IMR-90 (cell line): ENCODE data around the gene FAM161A. TPM values are rescaled to one million over a fixed set of nuclear protein-coding genes. Genes with fewer than 3 reads are reported as not detected.
A peak's percentile ranks its signal among the peaks of the same experiment; 100 is the strongest.

Experiments used
- ATAC-seq: fragments of 200-7000 bp; cut with Tn5 transposase; 2 replicates; pipeline ENCODE4 v1.9.1; 2020; ENCODE audit warnings: low read depth, mild to moderate bottlenecking, moderate library complexity
- BruUV-seq: library from RNA; stranded (reverse); fragments of 400-500 nt; replicated peaks from 2 replicates; lab custom pipeline; 2021; lab: Mats Ljungman, UMichigan
- CTCF ChIA-PET: fragments of 300-600 bp; formaldehyde crosslinking; extraction: SDS; loops from one replicate; lab custom pipeline; 2021; ENCODE audit warnings: antibody characterized with exemption; lab: Yijun Ruan, JAX
- POLR2A ChIA-PET: fragments of 300-600 bp; sonication (Branson Sonifier 250); formaldehyde crosslinking; loops from one replicate; lab custom pipeline; 2022; ENCODE audit warnings: antibody characterized with exemption; ENCODE audit not compliant: unreplicated experiment; lab: Charles Lee
- DNase-seq: peaks from one replicate; pipeline ENCODE4 v3.0.0; 2013
- H2AFZ ChIP-seq: replicated peaks from 2 replicates; pipeline ENCODE3; 2013; ENCODE audit warnings: low read length, mild to moderate bottlenecking; ENCODE audit not compliant: poor library complexity
- H2AK5ac ChIP-seq: 2 replicates; pipeline ENCODE4 v1.6.1; 2013; ENCODE audit warnings: low read depth, low read length, inconsistent platforms
- H2AK9ac ChIP-seq: replicated peaks from 2 replicates; pipeline ENCODE3; 2013; ENCODE audit warnings: mild to moderate bottlenecking, low read depth, low read length, moderate library complexity; ENCODE audit not compliant: poor library complexity
- H2BK120ac ChIP-seq: 2 replicates; pipeline ENCODE4 v1.6.1; 2013; ENCODE audit warnings: low read depth, low read length, inconsistent platforms
- H2BK15ac ChIP-seq: 3 replicates; pipeline ENCODE4 v1.6.1; 2013; ENCODE audit warnings: low read depth, low read length, inconsistent platforms
- H2BK20ac ChIP-seq: 2 replicates; pipeline ENCODE4 v1.6.1; 2013; ENCODE audit warnings: low read depth, mild to moderate bottlenecking, inconsistent platforms, low read length, moderate library complexity
- H2BK5ac ChIP-seq: 2 replicates; pipeline ENCODE4 v1.6.1; 2013; ENCODE audit warnings: mild to moderate bottlenecking, low read depth, low read length, inconsistent platforms; ENCODE audit not compliant: poor library complexity, severe bottlenecking
- H3K14ac ChIP-seq: replicated peaks from 2 replicates; pipeline ENCODE4 v1.6.1; 2013; ENCODE audit warnings: low read depth, low read length, inconsistent platforms
- H3K18ac ChIP-seq: 2 replicates; pipeline ENCODE4 v1.6.1; 2013; ENCODE audit warnings: low read depth, low read length, control low read depth
- H3K23ac ChIP-seq: 2 replicates; pipeline ENCODE4 v1.6.1; 2013; ENCODE audit warnings: low read depth, low read length, inconsistent platforms
- H3K27ac ChIP-seq: 2 replicates; pipeline ENCODE4 v1.5.1; 2013; ENCODE audit warnings: mild to moderate bottlenecking, control low read depth, low read length; ENCODE audit not compliant: insufficient read depth
- H3K27me3 ChIP-seq: 2 replicates; pipeline ENCODE4 v1.6.1; 2013; ENCODE audit warnings: low read length; ENCODE audit not compliant: control insufficient read depth, insufficient read depth
- H3K36me3 ChIP-seq: 2 replicates; pipeline ENCODE4 v1.6.1; 2013; ENCODE audit warnings: low read length, mixed read lengths; ENCODE audit not compliant: control insufficient read depth, insufficient read depth
- H3K4ac ChIP-seq: 2 replicates; pipeline ENCODE4 v1.6.1; 2013; ENCODE audit warnings: low read depth, low read length, inconsistent platforms
- H3K4me1 ChIP-seq: 2 replicates; pipeline ENCODE4 v1.6.1; 2013; ENCODE audit warnings: low read length, mixed read lengths; ENCODE audit not compliant: control insufficient read depth, insufficient read depth
- H3K4me2 ChIP-seq: 2 replicates; pipeline ENCODE4 v1.6.1; 2013; ENCODE audit warnings: low read depth, mild to moderate bottlenecking, control low read depth, low read length, moderate library complexity
- H3K4me3 ChIP-seq: 2 replicates; pipeline ENCODE4 v1.5.1; 2013; ENCODE audit warnings: low read depth, mild to moderate bottlenecking, control low read depth, low read length, moderate library complexity; ENCODE audit not compliant: insufficient read depth
- H3K56ac ChIP-seq: 2 replicates; pipeline ENCODE4 v1.6.1; 2013; ENCODE audit warnings: low read length, inconsistent platforms; ENCODE audit not compliant: insufficient read depth; ENCODE audit errors: extremely low read depth
- H3K79me1 ChIP-seq, 2 experiments: 2 replicates each; pipeline ENCODE4 v1.6.1; 2013; ENCODE audit warnings: low read length in 2 of 2, inconsistent platforms in 1 of 2, low read depth in 1 of 2
- H3K9ac ChIP-seq: 2 replicates; pipeline ENCODE4 v1.6.1; 2013; ENCODE audit warnings: low read depth, low read length, control low read depth
- H3K9me1 ChIP-seq: 2 replicates; pipeline ENCODE4 v1.6.1; 2013; ENCODE audit warnings: low read length, inconsistent platforms; ENCODE audit not compliant: insufficient read depth
- H3K9me3 ChIP-seq: 2 replicates; pipeline ENCODE4 v1.6.1; 2013; ENCODE audit warnings: low read length; ENCODE audit not compliant: control insufficient read depth, insufficient read depth
- H4K20me1 ChIP-seq: 2 replicates; pipeline ENCODE4 v1.6.1; 2013; ENCODE audit warnings: low read length, inconsistent platforms; ENCODE audit not compliant: insufficient read depth
- H4K5ac ChIP-seq: 2 replicates; pipeline ENCODE4 v1.6.1; 2013; ENCODE audit warnings: mild to moderate bottlenecking, low read depth, low read length, control low read depth
- H4K8ac ChIP-seq, 2 experiments: 2 replicates each; pipeline ENCODE4 v1.6.1; 2013; ENCODE audit warnings: low read depth in 2 of 2, low read length in 2 of 2, control low read depth in 1 of 2, inconsistent platforms in 1 of 2
- H4K91ac ChIP-seq: 2 replicates; pipeline ENCODE4 v1.6.1; 2013; ENCODE audit warnings: low read depth, low read length, inconsistent platforms; ENCODE audit not compliant: insufficient read depth
- MAZ ChIP-seq: IDR thresholded peaks from 2 replicates; pipeline ENCODE4 v1.6.1; 2012; ENCODE audit warnings: low read depth, mild to moderate bottlenecking, low read length, improper control_type of control experiment, moderate library complexity, borderline replicate concordance
- MXI1 ChIP-seq: IDR thresholded peaks from 2 replicates; pipeline ENCODE4 v1.6.1; 2012; ENCODE audit warnings: low read depth, mild to moderate bottlenecking, low read length, moderate library complexity, borderline replicate concordance
- RAD21 ChIP-seq: IDR thresholded peaks from 2 replicates; pipeline ENCODE4 v1.6.1; 2012; ENCODE audit warnings: low read length, improper control_type of control experiment
- WGBS, 2 experiments: methylation state at CpG; one replicate each; pipeline versions ENCODE4 v1.1.5 to v1.1.7; 2013; ENCODE audit warnings: missing lambda C conversion rate in 2 of 2; ENCODE audit not compliant: insufficient read length in 1 of 2; ENCODE audit errors: extremely low coverage in 2 of 2; 5-methylcytosine and 5-hydroxymethylcytosine counted together
- dilution Hi-C: fragments of 300-500 bp; cut with HindIII; formaldehyde crosslinking; loops from one replicate; pipeline ENCODE4 v1.14.3; 2018; ENCODE audit warnings: low sequenced_read_pairs; ENCODE audit not compliant: unreplicated experiment
- in situ Hi-C: fragments of 300-500 bp; cut with MboI; formaldehyde crosslinking; loops from 3 replicates; pipeline ENCODE4 v1.14.3; 2019; ENCODE audit warnings: low sequenced_read_pairs, inconsistent platforms, mixed read lengths
- intact Hi-C: fragments of 100-400 bp; cut with micrococcal nuclease; formaldehyde crosslinking; loops from 2 replicates; pipeline ENCODE4 v1.10.0; 2022
- polyA plus RNA-seq, 3 experiments: library from polyadenylated mRNA; depleted of rRNA; stranded (reverse); fragments of >200 nt; gene quantifications; 2 replicates each; pipeline ENCODE4 v1.2.3, GENCODE V29; 2012; ENCODE audit warnings: low replicate concordance in 1 of 3
- total RNA-seq: library from RNA; depleted of rRNA; stranded (reverse); fragments of >200 nt; gene quantifications from 2 replicates; pipeline ENCODE4 v1.2.3, GENCODE V29; 2012
- TF ChIP-seq, protein P1 (sequence below): conservative IDR thresholded peaks from 2 replicates; pipeline ENCODE4 v1.5.1; 2012; ENCODE audit warnings: mild to moderate bottlenecking, low read depth, low read length, improper control_type of control experiment

The FAM161A gene
- total and polyA plus RNA-seq, 2 of the 4 experiments (the other 2 are of a cell fraction) = 0.80 to 1.3 TPM

DNA sequence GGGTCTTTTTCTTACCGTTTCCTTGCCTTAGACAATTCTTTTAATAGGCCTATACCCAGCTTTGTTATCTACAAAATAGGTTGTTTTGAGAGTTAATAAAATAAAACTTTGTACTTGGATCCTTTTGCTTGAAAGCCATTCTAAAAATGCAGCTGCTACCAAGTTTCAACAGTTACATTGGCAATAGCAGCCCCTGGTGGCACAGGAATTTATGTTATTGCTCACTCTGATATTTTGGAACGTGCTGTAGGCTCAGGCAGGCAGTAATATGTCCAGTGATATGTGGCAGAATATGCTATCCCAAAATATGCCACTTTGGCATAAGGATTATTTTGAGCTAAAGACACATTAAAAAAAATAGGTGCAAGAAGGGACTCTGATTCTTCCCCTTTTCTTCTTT is 45.0 kb upstream of the FAM161A start:
- Histone ChIP-seq H3K18ac (no peak overlapping the region), H2AK9ac (no peak overlapping the region), H3K4me1 (no peaks in the 10 kb centered on the region), H3K4ac (no peak overlapping the region), H2BK15ac (no peak overlapping the region), H3K27me3 (no peaks in the 10 kb centered on the region), H2BK120ac (no peak overlapping the region), H2AFZ (no peak overlapping the region), H2BK5ac (no peak overlapping the region), H3K27ac (no peak overlapping the region), H3K9me3 (no peaks in the 10 kb centered on the region), H3K4me3 (no peak overlapping the region), H3K79me1 (no peaks in the 10 kb centered on the region), H4K20me1 (no peaks in the 10 kb centered on the region), H3K23ac (no peak overlapping the region), H2AK5ac (no peak overlapping the region), H3K9me1 (peaks cover 3% of the 10 kb centered on the region; the same call in 1 of the 2 replicates), H3K56ac (no peak overlapping the region), H2BK20ac (no peak overlapping the region), H4K8ac (no peak overlapping the region), H4K5ac (no peak overlapping the region), H3K14ac (no peak overlapping the region), H3K36me3 (no peaks in the 10 kb centered on the region), H3K9ac (no peak overlapping the region), H3K4me2 (no peak overlapping the region), H4K91ac (no peak overlapping the region)
- BruUV-seq = no TSS peak
- intact Hi-C loops (no loop called here), dilution Hi-C loops (no loop called here), in situ Hi-C loops (no loop called here)
- DNase-seq = peak; percentile 31
- CTCF ChIA-PET = no interaction called here
- POLR2A ChIA-PET = interaction anchor here (0.5 kb wide), 1 partner anchor 549 kb away, joined by 3 read pairs; no protein-coding TSS in a partner anchor
- TF ChIP-seq MXI1 (no peak), MAZ (no peak), RAD21 (peak; percentile 48)
- TF ChIP-seq, protein P1, sequence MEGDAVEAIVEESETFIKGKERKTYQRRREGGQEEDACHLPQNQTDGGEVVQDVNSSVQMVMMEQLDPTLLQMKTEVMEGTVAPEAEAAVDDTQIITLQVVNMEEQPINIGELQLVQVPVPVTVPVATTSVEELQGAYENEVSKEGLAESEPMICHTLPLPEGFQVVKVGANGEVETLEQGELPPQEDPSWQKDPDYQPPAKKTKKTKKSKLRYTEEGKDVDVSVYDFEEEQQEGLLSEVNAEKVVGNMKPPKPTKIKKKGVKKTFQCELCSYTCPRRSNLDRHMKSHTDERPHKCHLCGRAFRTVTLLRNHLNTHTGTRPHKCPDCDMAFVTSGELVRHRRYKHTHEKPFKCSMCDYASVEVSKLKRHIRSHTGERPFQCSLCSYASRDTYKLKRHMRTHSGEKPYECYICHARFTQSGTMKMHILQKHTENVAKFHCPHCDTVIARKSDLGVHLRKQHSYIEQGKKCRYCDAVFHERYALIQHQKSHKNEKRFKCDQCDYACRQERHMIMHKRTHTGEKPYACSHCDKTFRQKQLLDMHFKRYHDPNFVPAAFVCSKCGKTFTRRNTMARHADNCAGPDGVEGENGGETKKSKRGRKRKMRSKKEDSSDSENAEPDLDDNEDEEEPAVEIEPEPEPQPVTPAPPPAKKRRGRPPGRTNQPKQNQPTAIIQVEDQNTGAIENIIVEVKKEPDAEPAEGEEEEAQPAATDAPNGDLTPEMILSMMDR = peak; percentile 44
- WGBS, 2 experiments = no CpG with 5 or more reads among the region's 2 CpGs
- ATAC-seq = peak; percentile 54
